ENCODE results near the gene MAN1C1.
"Not testable (repeated sequence)": the region's sequence is repeated elsewhere in the genome, so short reads cannot be mapped to it uniquely, and the experiment has no call there.

MAN1C1 gene

GRCh38 chr1:25695771-25696311, 79.2 kb downstream of the MAN1C1 start:
- TF ChIP-seq CTCF (IDR thresholded peaks at IDR 0.05): no peak
- peak overlapping the region; percentile 1 for H3K4me3 ChIP-seq
- peak overlapping the region; percentile 53 to 84 for H3K27ac ChIP-seq
- DNase-seq (ENCODE audit: low spot score): no peak

GRCh38 chr1:25696643-25697042, 80.1 kb downstream of the MAN1C1 start:
- not testable (repeated sequence) for H3K4me3 ChIP-seq; H3K27ac ChIP-seq; DNase-seq (ENCODE audit: low spot score)

GRCh38 chr1:25697435-25698217, 81.0 kb downstream of the MAN1C1 start:
- Histone ChIP-seq H3K27ac (no peak overlapping the region), H3K4me3 (no peak overlapping the region)
- no peak for DNase-seq (ENCODE audit: low spot score)
- TF ChIP-seq CTCF (IDR thresholded peaks at IDR 0.05): no peak

- Histone ChIP-seq H3K4me3 (no peak overlapping the region), H3K27ac (no peak overlapping the region)
- TF ChIP-seq CTCF (IDR thresholded peaks at IDR 0.05): no peak
- no peak for DNase-seq (ENCODE audit: low spot score)
Measured at GRCh38 chr1:25698252-25698651, 81.7 kb downstream of the MAN1C1 start.

- peak overlapping the region in 1 of 2 donors; percentile 85 for H3K27ac ChIP-seq
- DNase-seq (ENCODE audit: low spot score); H3K4me3 ChIP-seq: not testable (repeated sequence)
Measured at GRCh38 chr1:25699059-25699458, 82.5 kb downstream of the MAN1C1 start.

- TF ChIP-seq CTCF (IDR thresholded peaks at IDR 0.05): no peak
- H3K4me3 ChIP-seq: peak overlapping the region; percentile 27
- DNase-seq (ENCODE audit: low spot score): no peak
- H3K27ac ChIP-seq: peak overlapping the region; percentile 39 to 85
Measured at GRCh38 chr1:25699500-25700143, 83.0 kb downstream of the MAN1C1 start.

GRCh38 chr1:25700144-25700523, 83.5 kb downstream of the MAN1C1 start:
- DNase-seq (ENCODE audit: low spot score): no peak
- H3K27ac ChIP-seq: peak overlapping the region; percentile 39 to 85
- TF ChIP-seq CTCF (IDR thresholded peaks at IDR 0.05): no peak
- peak overlapping the region; percentile 27 for H3K4me3 ChIP-seq

- DNase-seq (ENCODE audit: low spot score): no peak
- Histone ChIP-seq H3K4me3 (peak overlapping the region; percentile 27), H3K27ac (peak overlapping the region; percentile 39 to 85)
- TF ChIP-seq CTCF (IDR thresholded peaks at IDR 0.05): no peak
Measured at GRCh38 chr1:25700626-25701025, 84.0 kb downstream of the MAN1C1 start.

Measured in coronary artery (tissue), 2 donors.